ENCODE data around the gene GBA3. TPM values are rescaled to one million over a fixed set of nuclear protein-coding genes. Genes with fewer than 3 reads are reported as not detected.

GBA3 gene
- total and polyA plus RNA-seq, 12 donors = not detected

DNA sequence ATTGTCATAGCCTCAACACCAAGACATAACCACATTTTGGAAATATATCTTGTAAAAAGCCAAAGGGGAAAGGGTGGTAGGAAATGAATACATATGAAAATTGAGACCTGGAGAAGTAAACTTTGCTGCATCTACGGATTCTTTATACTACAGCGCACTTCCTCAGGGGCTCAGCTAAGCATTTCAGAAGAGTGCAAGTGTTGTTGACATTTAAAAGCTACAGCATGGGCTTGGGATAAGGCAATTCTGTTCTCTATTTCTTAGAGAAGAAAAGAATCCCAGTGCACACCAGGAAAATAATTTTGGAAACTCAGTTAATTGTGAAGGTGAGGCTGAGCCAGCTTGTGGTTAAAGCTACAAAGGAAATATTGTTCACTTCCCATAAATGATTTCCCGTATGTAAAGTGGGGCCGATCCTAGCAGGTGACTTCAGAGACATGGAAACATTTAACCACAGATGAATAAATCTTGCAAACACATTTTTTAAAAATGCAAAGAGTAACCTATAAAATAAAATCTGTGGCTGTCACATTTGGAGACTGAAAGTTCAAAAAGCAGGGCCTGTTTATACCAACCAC is 12.6 kb upstream of the GBA3 start:
- Histone ChIP-seq H3K36me3 (no peaks in the 10 kb centered on the region), H3K9me3 (no peaks in the 10 kb centered on the region), H3K27ac (no peak overlapping the region), H3K4me3 (no peak overlapping the region), H3K27me3 (peaks cover 0 to 3% (median 0%) of the 10 kb centered on the region in 7 donors), H3K4me1 (peaks cover 0 to 11% (median 0%) of the 10 kb centered on the region in 9 donors)
- 65 to 73% methylated on average over 4 of the region's 4 CpGs for WGBS, 2 donors
- TF ChIP-seq, protein P1, sequence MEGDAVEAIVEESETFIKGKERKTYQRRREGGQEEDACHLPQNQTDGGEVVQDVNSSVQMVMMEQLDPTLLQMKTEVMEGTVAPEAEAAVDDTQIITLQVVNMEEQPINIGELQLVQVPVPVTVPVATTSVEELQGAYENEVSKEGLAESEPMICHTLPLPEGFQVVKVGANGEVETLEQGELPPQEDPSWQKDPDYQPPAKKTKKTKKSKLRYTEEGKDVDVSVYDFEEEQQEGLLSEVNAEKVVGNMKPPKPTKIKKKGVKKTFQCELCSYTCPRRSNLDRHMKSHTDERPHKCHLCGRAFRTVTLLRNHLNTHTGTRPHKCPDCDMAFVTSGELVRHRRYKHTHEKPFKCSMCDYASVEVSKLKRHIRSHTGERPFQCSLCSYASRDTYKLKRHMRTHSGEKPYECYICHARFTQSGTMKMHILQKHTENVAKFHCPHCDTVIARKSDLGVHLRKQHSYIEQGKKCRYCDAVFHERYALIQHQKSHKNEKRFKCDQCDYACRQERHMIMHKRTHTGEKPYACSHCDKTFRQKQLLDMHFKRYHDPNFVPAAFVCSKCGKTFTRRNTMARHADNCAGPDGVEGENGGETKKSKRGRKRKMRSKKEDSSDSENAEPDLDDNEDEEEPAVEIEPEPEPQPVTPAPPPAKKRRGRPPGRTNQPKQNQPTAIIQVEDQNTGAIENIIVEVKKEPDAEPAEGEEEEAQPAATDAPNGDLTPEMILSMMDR (IDR thresholded peaks at IDR 0.05) = no peak
- intact Hi-C loops (cut with DNase I) = loop anchor here in 2 of 10 donors (10.0 kb wide), 2 partner anchors 75 to 885 kb away; no protein-coding TSS in a partner anchor
- DNase-seq (no peak), ATAC-seq (no peak)

DNA sequence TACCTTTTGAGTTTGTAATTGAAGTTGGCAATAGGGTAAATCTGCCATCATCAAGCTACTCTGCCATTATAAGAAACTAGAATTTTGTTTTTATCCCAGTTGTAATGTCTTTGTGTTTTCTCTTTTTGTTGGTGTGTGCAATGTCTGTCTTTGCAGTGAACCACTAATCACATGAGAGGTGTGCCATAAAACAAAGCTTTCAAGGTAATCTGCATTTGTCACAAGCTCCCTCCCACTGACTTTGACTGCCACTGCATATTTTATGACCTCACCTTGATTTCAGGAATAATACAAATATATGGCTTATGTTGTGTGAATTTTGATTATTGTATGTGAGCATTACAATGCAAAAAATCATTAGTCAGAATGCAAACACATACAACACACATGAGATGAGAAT is 9.0 kb upstream of the GBA3 start:
- Histone ChIP-seq H3K36me3 (no peaks in the 10 kb centered on the region), H3K4me1 (peaks cover 0 to 11% (median 0%) of the 10 kb centered on the region in 9 donors), H3K27ac (no peak overlapping the region), H3K4me3 (no peak overlapping the region), H3K27me3 (no peaks in the 10 kb centered on the region), H3K9me3 (no peaks in the 10 kb centered on the region)
- intact Hi-C loops (cut with DNase I) = loop anchor here in 2 of 10 donors (10.0 kb wide), 2 partner anchors 79 to 889 kb away; no protein-coding TSS in a partner anchor
- ATAC-seq = no peak
- no peak for DNase-seq
- TF ChIP-seq, protein P1 (IDR thresholded peaks at IDR 0.05) = no peak

DNA sequence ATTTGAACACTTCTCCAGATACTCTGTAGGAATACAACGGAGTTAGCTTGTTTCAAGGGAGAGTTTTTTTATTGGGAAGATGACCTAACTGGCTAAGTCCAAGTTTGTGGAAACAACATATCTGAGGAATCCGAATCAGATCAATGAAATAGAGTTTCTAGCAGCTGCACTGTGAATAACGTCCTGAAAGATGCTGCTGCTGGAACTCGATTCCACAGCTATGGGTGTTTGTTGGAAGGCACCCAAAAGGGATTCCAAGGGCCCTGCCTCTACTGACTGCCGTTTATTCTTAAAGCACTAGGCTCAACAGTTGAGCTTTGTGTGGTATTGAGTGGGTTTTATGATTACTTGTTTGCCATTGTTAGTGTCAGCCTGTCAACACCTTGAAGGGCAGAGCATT is 6.6 kb upstream of the GBA3 start:
- TF ChIP-seq, protein P1 (IDR thresholded peaks at IDR 0.05) = no peak
- WGBS, 2 donors = 33 to 40% methylated on average over 5 of the region's 5 CpGs
- ATAC-seq (no peak), DNase-seq (no peak)
- H3K36me3 ChIP-seq = no peaks in the 10 kb centered on the region
- peaks cover 0 to 6% (median 0%) of the 10 kb centered on the region in 9 donors for H3K4me1 ChIP-seq
- H3K4me3 ChIP-seq = no peak overlapping the region
- H3K27ac ChIP-seq = no peak overlapping the region
- H3K27me3 ChIP-seq = no peaks in the 10 kb centered on the region
- intact Hi-C loops (cut with DNase I) = loop anchor here in 3 of 10 donors (5.0 to 10.0 kb wide), 3 partner anchors 81 to 891 kb away; no protein-coding TSS in a partner anchor
- H3K9me3 ChIP-seq = no peaks in the 10 kb centered on the region

DNA sequence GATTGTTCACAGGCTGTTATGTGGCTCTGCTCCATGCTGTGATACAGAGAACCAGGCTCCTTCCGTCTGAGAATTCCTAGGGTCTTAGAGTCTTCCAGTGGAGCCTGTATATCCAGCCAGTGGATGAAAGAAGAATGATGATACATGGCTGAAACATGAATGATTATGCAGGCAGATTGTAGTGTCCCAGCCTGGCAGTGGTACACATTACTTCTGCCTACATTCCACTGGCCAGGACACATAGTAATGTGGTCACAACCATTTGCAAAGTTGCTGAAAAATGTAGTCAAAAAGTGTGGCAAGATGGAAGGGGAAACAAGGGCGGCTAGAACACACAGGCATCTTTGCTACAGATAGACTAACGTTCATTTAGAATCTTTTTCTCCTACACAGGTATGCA is 4.5 kb upstream of the GBA3 start:
- Histone ChIP-seq H3K9me3 (no peaks in the 10 kb centered on the region), H3K27ac (no peak overlapping the region), H3K4me1 (peaks cover 0 to 6% (median 0%) of the 10 kb centered on the region in 9 donors), H3K4me3 (no peak overlapping the region), H3K36me3 (no peaks in the 10 kb centered on the region), H3K27me3 (peaks cover 0 to 10% (median 0%) of the 10 kb centered on the region in 7 donors)
- WGBS, 2 donors = 79 to 90% methylated on average over 3 of the region's 3 CpGs
- no peak for DNase-seq
- TF ChIP-seq, protein P1 (IDR thresholded peaks at IDR 0.05) = no peak
- ATAC-seq = no peak
- intact Hi-C loops (cut with DNase I) = loop anchor here in 3 of 10 donors (5.0 to 10.0 kb wide), 3 partner anchors 83 to 893 kb away; no protein-coding TSS in a partner anchor
